HG02973 (cell line): ENCODE results near the gene WNT9B.
"Not testable (repeated sequence)": the region's sequence is repeated elsewhere in the genome, so short reads cannot be mapped to it uniquely, and the experiment has no call there.

Experiments
- ATAC-seq: cut with Tn5 transposase; IDR thresholded peaks from one replicate; pipeline ENCODE4 v1.9.1; 2021; ENCODE audit warnings: moderate library complexity; ENCODE audit not compliant: unreplicated experiment

The WNT9B gene

DNA sequence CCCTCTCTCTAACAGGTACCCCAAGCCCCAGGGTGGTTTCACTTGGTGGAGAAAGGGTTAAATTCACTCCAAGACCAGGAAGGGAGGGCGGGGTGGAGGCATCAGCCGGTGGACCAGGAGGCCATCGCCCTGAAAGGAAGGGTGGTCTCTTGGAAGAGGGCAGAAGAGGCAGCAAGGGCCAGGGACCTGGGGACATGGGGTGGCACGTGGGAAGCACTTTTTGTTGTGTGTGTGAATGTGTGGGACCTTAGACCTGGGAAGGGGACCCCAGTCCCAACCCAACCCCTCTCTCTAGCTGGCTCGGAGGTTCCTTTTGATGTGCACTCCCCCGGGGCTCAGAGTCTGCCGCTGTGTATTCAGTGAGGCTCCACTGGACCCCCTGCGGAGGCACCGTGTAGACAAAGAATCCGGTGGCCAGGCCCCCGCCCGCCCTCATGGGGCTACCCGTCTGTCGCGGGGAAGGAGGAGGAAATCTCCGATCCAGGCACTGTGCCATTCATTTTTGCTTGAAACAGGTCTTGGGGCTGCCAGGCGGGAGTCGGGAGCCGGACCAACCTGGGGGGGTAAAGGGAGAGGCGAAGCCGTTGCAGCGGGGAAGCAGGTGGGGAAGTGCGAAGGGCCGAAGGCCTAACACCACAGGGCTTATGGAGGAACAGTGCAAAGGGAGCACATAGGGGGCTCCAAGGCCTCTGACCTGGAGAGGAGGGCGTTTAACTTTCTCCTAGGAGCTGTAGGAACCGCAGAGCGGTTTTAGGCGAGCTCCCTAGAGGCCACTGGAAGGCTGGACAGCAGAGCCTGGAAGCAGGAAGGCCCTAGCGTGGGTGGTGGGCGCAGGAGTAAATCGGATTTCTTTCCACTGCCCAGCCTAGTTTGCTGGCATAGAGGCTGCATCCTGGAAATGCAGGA, 29.6 kb upstream of the WNT9B start:
- no peak for ATAC-seq

DNA sequence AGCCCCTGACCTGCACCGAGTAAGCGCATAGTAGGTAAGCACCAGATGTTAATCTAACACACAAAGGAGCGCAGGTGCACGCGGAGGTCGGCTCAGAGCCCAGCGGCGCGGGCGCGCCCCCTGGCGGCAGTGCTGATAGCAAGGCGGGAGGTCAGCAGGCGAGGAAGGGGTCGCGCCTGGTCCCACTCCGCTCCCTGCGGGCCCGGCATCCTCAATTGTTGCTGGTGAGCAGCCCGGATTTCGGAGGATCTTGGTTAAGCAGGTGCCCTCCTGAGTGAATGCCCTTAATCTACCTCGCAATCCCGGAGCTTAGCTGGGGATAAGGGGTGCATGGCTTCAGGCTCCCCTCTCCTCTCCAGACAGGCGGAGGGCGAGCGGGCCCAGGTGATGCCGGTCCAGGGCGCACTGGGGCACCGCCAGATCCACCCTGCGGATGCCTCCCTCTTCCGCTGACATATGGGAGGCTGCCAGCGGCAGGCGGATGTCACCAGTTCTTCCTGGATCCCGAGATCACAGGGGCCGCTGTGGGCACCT, 28.9 kb upstream of the WNT9B start:
- no peak for ATAC-seq

DNA sequence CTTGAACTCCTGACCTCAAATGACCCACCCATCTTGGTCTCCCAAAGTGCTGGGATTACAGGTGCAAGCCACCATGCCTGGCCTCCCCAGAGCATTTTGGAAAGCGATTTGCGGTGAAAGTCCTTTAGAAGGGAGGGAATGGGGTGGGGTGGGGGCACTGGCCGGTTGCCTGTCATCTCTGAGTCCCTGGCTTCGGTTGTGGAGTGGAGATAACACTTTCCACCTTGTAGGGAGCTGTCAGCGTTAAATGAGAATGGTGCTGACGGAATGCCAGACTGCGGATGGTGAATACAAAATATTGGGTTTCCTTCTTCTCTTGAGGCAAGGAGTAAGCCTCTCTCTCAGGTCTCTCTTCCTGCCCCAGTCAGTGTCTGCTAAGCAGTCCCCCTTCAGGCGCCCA, 27.7 kb upstream of the WNT9B start:
- ATAC-seq: no peak

DNA sequence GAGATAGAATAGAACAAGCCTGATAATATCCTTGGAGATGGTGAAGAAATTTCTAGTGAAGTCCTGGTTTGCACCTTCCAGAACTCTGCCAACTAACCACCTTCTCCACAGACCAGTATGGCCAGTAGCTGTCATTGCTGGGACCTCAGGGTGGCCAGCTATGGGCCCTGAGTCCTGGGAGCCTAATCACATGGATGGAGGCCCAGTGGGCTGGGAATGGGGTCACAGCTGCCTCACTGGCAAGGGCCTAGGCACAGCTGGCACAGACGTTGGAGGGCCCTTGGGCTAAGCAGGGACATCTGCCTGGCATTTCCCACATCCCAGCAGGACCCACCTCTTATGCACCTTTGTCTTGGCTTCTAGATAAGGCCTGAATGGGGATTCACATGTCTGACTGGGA, 25.3 kb upstream of the WNT9B start:
- no peak for ATAC-seq

DNA sequence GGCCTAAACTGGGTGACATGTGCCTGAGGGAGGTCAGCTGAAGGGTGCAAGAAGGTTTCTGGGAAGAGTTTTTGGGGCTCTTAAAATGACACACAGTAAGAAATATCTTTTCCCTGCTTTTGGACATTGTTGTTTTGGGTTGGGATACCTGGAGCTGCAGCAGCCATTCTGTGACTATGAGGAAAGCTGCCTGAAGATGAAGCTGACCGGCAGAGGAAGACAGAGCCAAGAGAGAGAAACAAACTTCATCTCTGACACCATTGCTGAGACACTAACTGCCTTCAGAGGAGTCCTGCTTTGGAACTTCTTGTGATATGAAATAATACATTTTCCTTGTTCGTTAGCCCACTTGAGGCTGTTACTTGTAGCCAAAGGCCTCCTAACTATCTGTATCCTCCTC, 24.1 kb upstream of the WNT9B start:
- no peak for ATAC-seq

DNA sequence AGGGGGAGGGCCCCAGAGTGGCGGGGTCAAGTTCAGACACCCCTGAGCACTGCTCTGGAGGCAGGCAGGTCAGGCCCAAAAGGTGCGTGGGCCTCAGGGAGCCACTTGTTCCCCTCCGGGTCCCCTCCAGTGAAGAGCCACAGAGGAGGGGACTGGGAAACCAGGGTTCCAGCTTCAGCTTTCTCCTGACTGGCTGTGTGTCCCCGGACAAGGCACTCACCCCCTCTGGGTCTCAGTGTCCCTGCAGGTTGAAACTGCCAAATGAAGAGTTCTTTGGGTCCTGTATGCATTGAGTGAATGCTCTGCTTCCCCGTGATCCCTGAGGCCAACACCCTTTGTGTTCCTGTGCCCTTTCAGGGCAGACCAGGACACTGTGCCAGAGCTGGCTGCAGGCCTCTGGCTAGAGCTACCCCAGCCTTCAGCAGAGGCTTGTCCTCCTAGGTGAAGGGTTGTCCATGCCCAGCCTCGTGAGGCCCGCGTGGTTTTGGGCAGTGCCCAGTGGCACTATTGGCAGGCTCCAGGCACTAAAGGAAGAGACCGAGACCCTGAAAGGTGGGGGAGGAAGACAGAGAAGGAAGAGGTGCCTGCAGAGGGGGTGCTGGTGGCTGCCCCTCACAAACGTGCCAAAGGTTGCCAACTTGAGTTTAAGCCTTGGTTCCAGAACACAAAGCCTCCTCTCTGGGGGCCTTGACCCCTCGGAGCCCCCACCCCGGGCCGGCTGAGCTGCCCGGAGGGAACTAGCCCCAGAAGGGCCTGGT, 19.6 kb upstream of the WNT9B start:
- no peak for ATAC-seq

DNA sequence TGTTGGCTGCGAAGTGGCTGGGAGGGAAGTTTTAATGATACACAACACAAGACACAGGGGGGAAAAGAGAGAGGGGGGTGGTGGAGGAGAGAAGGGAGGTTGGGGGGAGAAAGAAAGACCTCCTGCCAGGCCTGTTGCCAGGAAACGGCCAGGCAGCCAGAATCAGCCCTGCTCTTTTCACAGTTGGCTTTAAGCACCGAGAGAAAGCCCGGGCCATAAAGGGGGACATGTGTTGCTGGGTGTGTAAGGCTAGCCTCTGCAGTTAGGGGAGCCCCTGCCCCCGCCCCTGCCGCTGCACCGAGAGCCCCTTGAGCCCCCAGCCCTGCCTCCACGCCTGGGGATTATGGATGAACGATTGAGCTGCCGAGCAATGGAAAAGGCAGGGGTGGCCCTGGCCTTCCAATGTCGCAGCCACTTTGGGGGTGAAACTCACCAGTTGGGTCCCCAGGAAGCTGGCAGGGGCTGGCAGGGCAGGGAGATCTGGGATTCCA, 19.0 kb upstream of the WNT9B start:
- ATAC-seq: no peak

DNA sequence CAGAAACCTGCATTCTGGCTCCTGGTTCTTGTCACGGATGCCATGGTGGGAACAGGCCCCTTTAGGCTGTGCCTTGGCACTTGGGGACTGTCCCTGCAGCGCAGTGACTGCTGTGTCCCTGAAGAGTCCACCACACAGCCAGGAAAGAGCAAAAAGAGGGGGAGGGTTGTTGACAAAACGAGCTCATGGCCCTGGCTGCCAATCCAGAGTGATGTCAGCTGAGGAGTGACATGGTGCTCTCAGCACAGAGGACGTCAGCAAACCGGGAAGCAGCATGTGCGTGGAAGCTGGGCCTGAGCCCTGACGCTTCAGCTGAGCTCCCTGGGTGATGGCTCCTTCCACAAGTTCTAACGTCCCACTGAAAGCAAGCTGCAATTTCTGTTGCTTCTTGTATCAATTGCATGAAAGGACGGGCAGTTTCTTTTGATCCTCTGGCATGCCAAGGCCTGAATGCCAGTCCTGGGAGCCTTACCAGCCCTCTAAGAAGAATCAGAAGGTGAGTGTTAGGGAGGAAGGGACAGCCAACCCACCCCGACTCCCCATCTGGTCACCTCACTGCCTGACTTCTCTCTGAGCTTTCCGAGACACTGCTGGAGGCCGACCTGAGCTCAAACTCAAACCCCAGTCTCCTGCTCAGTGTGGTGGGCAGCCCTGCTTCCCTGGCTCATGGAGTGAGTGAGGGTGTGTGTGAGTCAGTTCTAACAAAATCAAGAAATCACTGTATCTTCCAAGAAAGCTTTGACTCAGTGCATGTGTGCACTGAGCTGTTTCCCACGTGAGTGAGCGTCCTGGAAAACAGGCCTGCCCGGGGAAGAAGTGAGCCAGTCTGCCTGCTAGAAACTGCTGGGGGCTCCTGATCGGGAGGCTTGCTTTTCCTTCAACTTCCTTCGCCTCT, 18.2 kb upstream of the WNT9B start:
- ATAC-seq: no peak

DNA sequence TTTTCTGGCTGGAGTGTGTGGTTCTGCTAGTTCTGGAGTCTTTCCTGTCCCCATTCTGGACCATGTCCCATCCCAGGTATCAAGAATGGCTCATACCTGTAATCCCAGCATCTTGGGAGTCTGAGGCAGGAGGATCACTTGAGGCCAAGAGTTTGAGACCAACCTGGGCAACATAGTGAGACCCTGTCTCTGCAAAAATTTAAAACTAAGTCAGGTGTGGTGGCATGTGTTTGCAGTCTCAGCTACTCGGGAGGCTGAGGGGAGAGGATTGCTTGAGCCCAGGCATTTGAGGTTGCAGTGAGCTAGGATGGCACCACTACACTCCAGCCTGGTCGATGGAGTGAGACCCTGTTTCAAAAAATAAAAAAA, 17.6 kb upstream of the WNT9B start:
- no peak for ATAC-seq

DNA sequence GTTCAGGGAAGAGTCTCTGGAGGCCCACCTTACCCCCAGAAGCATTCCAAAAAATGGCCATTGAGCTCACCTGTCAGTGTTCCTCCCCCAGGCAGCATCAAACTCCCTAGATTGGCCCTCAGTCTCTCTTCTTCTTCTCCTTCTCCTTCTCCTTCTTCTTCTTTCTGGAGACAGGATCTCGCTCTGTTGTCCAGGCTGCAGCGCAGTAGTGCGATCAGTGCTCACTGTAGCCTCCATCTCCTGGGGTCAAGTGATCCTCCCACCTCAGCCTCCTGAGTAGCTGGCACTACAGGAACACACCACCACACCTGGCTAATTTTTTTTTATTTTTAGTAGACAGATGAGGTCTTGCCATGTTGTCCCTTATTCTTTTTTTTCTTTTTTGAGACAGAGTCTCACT, 16.5 kb upstream of the WNT9B start:
- no peak for ATAC-seq

DNA sequence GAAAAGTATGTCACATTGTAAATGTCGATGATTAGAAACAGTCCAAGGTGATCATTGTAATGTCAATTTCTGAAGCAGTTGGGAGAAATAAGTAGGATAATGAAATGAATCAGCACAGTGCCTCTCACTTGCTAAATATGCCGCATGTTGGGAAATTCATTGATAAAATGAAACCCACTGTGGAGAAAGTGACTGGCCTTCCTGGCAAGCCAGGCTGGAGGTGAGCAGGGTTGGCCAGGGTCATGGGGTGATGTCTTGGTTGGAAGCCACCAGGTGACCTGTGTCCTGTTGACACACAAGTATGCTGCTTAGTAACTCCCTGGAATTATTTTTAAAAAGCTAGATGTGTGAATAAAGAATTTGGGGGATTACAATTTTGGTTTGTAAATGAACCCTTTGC, 14.9 kb upstream of the WNT9B start:
- ATAC-seq: no peak

DNA sequence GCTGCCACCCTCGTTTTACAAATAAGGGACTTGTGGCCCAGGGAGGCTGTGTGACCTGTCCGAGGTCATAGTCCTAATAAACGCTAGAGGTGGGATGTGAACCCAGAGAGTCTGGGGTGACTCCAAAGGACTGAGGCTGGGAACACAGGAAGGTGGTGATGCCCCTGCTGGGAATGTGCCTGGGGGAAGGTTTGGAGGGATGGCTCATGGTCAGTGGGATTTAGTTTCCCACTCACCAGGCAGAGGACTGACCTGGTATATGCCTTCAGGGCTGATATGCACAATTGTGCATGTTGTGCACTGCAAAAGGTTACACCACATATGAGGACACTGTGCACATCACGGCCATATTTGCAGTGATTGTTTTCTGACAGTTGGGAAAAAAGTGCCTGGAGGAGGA, 13.9 kb upstream of the WNT9B start:
- ATAC-seq: no peak

DNA sequence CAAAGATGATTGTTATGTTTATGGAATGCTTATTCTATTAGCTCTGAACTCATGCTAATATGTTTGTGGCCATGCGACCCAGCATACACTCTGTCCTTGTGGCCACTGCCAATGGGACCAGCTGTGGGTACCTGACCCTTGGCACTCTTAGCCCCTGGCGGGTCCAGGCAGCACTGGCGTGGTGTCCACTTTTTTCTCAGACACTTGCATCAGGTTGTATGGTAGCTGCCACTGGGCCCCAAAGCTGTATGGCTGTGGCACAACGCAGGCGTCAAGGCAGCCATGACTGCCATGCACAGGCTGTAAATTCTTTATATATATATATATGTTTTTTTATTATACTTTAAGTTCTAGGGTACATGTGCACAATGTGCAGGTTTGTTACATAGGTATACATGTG, 12.2 kb upstream of the WNT9B start:
- no peak for ATAC-seq

DNA sequence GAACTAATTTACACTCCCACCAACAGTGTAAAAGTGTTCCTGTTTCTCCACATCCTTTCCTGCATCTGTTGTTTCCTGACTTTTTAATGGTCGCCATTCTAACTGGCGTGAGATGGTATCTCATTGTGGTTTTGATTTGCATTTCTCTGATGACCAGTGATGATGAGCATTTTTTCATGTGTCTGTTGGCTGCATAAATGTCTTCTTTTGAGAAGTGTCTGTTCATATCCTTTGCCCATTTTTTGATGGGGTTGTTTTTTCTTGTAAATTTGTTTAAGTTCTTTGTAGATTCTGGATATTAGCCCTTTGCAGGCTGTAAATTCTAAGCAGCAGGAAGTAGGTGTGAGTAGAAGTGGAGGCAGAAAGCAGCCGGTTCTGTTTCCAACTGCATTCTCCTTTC, 10.8 kb upstream of the WNT9B start:
- not testable (repeated sequence) for ATAC-seq

DNA sequence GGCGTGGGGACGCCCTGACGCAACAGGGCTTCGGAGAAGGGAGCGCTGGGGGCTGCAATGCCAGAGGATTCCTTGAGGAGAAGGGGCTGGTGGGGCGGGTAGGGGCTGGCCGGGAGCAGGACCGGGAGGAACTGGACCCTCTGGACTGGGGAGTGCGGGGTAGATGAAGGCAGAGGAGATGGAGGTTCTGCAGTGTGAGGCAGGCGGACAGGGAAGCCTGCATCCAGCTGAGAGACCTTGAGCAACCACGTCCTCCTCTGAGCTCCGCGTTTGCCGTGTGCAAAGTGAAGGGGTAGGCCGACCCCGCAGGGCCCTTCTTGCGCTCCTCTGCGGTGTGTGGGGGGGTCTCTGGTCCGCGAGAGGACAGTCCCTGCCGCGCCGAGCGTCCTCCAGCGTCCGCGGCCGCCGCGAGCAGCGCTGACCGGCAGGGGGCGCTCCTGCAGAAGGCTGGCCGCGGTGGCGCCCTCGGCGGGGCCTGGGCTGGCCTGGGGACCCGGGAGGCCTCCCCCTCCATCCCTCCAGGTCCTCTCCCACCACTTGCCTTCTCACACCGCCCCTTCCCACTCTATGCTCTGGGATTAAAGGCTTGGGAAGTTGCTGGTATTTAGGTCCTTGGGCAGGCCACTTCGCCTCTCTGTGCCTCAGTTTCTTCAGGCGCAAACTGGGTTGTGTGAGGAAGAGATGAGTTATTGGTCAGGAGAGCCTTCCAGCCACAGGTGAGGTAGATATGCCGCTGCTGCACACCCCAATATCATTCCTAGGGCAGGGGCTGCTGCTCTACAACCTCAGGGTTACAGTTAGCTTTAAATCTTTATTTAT, 9.6 kb upstream of the WNT9B start:
- ATAC-seq: no peak

DNA sequence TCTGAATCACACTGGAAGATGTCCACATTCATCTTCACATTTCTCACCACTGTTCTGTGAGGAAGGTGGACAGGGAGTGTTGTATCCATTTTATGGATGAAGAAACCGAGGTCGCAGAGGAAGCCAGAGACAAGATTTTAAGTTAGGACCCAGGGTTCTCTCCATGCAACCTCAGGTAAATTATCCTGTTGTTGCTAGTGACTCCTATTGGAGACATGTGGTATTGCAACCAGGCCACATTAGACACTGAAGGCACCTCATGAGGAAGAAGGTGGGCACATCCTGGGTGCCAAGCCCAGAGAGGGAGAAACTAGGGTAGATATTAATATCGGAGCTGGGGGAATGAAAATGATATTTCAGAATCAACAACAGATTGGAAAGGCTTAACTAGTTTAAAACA, 8.5 kb upstream of the WNT9B start:
- no peak for ATAC-seq

DNA sequence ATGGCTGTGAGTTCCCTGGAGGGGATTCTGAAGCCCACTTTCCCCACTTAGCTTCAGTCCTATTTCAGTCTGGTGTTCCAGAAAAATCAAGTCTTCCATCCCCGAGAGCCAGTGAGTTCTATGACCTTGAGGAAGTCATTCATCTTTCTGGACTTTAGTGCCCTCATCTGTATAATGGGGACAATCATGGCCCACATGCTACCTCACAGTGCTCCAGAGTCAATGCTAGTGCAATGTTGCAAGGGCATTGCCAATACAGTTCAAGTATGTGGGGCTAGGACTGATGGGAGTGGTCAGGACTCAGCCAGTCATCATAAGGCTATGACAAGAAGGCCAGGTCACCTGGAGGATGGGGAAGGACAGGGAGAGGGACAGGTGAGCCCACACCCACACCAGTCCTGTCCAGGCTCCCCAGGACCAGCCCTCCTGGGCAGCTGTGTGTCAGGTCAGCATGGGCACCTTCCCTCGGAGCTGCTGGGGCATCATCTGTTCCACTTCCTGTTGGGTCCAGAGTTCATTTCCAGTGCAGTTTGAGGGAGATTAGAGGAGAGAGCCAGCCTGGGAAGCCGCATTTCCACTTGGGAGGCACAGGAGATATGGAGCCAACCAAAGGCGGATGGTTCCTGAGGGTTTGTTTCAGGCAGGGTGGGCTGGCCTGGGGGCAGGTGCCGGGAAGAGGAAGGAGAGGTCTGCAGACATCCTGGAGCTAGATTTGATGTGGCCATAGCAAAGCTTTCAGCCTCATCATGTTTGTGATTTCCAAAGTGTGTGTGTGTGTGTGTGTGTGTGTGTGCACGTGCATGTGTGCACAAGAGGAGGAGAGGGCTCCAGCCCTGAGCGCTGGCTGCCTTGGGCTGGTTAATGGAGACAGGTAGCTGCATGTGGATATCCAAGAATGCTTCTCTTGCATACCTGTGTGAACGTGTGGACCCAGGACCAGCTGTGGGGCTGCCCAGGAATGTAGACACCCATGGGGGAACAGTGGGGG, 3.9 kb upstream of the WNT9B start:
- ATAC-seq: no peak

DNA sequence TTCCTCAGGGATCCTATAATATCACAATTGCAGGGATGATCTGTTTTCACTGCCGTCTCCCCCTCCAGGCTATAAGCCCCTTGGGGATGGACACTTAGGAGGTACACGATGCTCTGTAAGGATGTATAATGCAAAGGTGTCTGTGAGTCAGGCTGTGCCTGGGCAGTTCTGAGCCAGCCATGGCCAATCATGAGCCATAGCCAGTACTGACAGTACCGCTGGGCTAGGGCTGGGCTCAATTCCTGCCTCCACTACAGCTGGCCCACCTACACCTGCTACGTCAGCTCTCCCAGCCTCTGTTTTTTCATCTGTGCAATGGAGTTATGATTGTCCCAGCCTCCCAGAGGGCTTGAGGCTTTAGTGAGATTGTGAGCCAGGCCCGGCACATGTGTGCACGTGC, 2.8 kb upstream of the WNT9B start:
- ATAC-seq: no peak

DNA sequence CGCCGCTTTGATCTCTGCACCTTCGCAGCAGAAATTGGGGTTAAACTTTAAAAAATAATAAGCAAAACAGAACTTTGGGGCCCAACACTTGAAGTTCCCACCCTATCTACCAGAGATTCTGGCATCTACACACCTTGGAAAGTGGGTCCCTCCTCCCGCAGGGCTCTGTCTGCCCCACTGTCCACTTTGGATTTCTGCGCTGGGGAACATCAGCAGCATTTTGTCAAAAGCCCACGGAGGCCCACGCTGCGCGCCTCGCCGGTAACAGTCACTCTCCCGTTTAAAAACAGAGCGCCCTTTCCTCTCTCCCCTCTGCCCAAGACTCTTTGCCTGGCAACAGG, 725 bp upstream of the WNT9B start:
- no peak for ATAC-seq
